Ectodermal cell (in vitro differentiated cells): Measurements from ENCODE around the gene NEK9.

Experiments used
- H3K27ac ChIP-seq: 2 replicates; pipeline ENCODE4 v1.7.0; 2013; ENCODE audit warnings: mild to moderate bottlenecking, low read depth, low read length; ENCODE audit not compliant: insufficient read depth, poor library complexity, severe bottlenecking
- H3K27me3 ChIP-seq: 2 replicates; pipeline ENCODE4 v1.7.0; 2013; ENCODE audit warnings: mild to moderate bottlenecking, low read length; ENCODE audit not compliant: insufficient read depth, control insufficient read depth, poor library complexity, severe bottlenecking
- H3K36me3 ChIP-seq: one replicate; pipeline ENCODE4 v1.7.0; 2013; ENCODE audit warnings: low read length; ENCODE audit not compliant: control insufficient read depth, insufficient read depth
- H3K4me1 ChIP-seq: one replicate; pipeline ENCODE4 v1.7.0; 2013; ENCODE audit warnings: low read length; ENCODE audit not compliant: control insufficient read depth, insufficient read depth
- H3K4me3 ChIP-seq: 2 replicates; pipeline ENCODE4 v1.7.0; 2013; ENCODE audit warnings: low read depth, low read length, control low read depth; ENCODE audit not compliant: insufficient read depth
- H3K9me3 ChIP-seq: 2 replicates; pipeline ENCODE4 v1.7.0; 2013; ENCODE audit warnings: mild to moderate bottlenecking, low read length, moderate library complexity; ENCODE audit not compliant: control insufficient read depth
- WGBS, 2 experiments: methylation state at CpG; one replicate each; pipeline ENCODE4 v1.1.7; 2013; ENCODE audit warnings: missing lambda C conversion rate in 2 of 2; 5-methylcytosine and 5-hydroxymethylcytosine counted together

Gene NEK9

GRCh38 chr14:75119056-75119455 is 7.8 kb downstream of the NEK9 start:
- H3K27ac ChIP-seq: no peak overlapping the region
- no peaks in the 10 kb centered on the region for H3K9me3 ChIP-seq
- H3K27me3 ChIP-seq: no peaks in the 10 kb centered on the region
- H3K36me3 ChIP-seq: peaks cover 27% of the 10 kb centered on the region
- 91 to 92% methylated on average over 2 of the region's 2 CpGs for WGBS, 2 experiments
- H3K4me3 ChIP-seq: no peak overlapping the region
- no peaks in the 10 kb centered on the region for H3K4me1 ChIP-seq

GRCh38 chr14:75113932-75114539 is 12.8 kb downstream of the NEK9 start:
- peaks cover 50% of the 10 kb centered on the region for H3K36me3 ChIP-seq
- H3K9me3 ChIP-seq: no peaks in the 10 kb centered on the region
- no peaks in the 10 kb centered on the region for H3K4me1 ChIP-seq
- whole genome bisulfite sequencing, 2 experiments: 93% methylated on average over 5 of the region's 5 CpGs
- no peak overlapping the region for H3K4me3 ChIP-seq
- no peaks in the 10 kb centered on the region for H3K27me3 ChIP-seq
- no peak overlapping the region for H3K27ac ChIP-seq

- H3K27ac ChIP-seq: no peak overlapping the region
- WGBS, 2 experiments: 81 to 97% methylated on average over 2 of the region's 2 CpGs
- H3K4me1 ChIP-seq: no peaks in the 10 kb centered on the region
- no peaks in the 10 kb centered on the region for H3K9me3 ChIP-seq
- no peak overlapping the region for H3K4me3 ChIP-seq
- peaks cover 53% of the 10 kb centered on the region for H3K36me3 ChIP-seq
- H3K27me3 ChIP-seq: no peaks in the 10 kb centered on the region
These were observed 17.0 kb downstream of the NEK9 start for GRCh38 chr14:75109877-75110276.

- WGBS, 2 experiments: 92 to 94% methylated on average over 3 of the region's 3 CpGs
- H3K27me3 ChIP-seq: no peaks in the 10 kb centered on the region
- no peak overlapping the region for H3K27ac ChIP-seq
- no peaks in the 10 kb centered on the region for H3K4me1 ChIP-seq
- no peaks in the 10 kb centered on the region for H3K9me3 ChIP-seq
- peaks cover 56% of the 10 kb centered on the region for H3K36me3 ChIP-seq
- no peak overlapping the region for H3K4me3 ChIP-seq
These were observed 19.7 kb downstream of the NEK9 start for GRCh38 chr14:75107186-75107585.

GRCh38 chr14:75101491-75101890 is 25.4 kb downstream of the NEK9 start:
- Histone ChIP-seq H3K4me1 (no peaks in the 10 kb centered on the region), H3K36me3 (peaks cover 48% of the 10 kb centered on the region), H3K9me3 (no peaks in the 10 kb centered on the region), H3K27me3 (no peaks in the 10 kb centered on the region), H3K4me3 (no peak overlapping the region), H3K27ac (no peak overlapping the region)
- WGBS, 2 experiments: 89 to 91% methylated on average over 3 of the region's 4 CpGs

- no peaks in the 10 kb centered on the region for H3K9me3 ChIP-seq
- no peaks in the 10 kb centered on the region for H3K4me1 ChIP-seq
- 88 to 91% methylated on average over 1 of the region's 1 CpG for WGBS, 2 experiments
- H3K36me3 ChIP-seq: peaks cover 50% of the 10 kb centered on the region
- H3K4me3 ChIP-seq: no peak overlapping the region
- no peak overlapping the region for H3K27ac ChIP-seq
- no peaks in the 10 kb centered on the region for H3K27me3 ChIP-seq
These were observed 28.2 kb downstream of the NEK9 start for GRCh38 chr14:75098682-75099081.

- H3K36me3 ChIP-seq: peaks cover 49% of the 10 kb centered on the region
These were observed 28.6 kb downstream of the NEK9 start for GRCh38 chr14:75098212-75098611.

GRCh38 chr14:75096959-75097358 is 29.9 kb downstream of the NEK9 start:
- no peaks in the 10 kb centered on the region for H3K4me1 ChIP-seq
- H3K4me3 ChIP-seq: no peak overlapping the region
- H3K27ac ChIP-seq: no peak overlapping the region
- peaks cover 41% of the 10 kb centered on the region for H3K36me3 ChIP-seq
- no peaks in the 10 kb centered on the region for H3K27me3 ChIP-seq
- 95 to 96% methylated on average over 6 of the region's 6 CpGs for WGBS, 2 experiments
- H3K9me3 ChIP-seq: no peaks in the 10 kb centered on the region

More at GRCh38 chr14:75098212-75098611, 28.6 kb downstream of the NEK9 start:
- no peak overlapping the region for H3K27ac ChIP-seq
- H3K4me3 ChIP-seq: no peak overlapping the region
- H3K27me3 ChIP-seq: no peaks in the 10 kb centered on the region
- H3K9me3 ChIP-seq: no peaks in the 10 kb centered on the region
- H3K4me1 ChIP-seq: no peaks in the 10 kb centered on the region

- Histone ChIP-seq H3K4me1 (no peaks in the 10 kb centered on the region), H3K27me3 (no peaks in the 10 kb centered on the region), H3K9me3 (no peaks in the 10 kb centered on the region), H3K27ac (no peak overlapping the region), H3K4me3 (no peak overlapping the region), H3K36me3 (peaks cover 38% of the 10 kb centered on the region)
- 93 to 95% methylated on average over 4 of the region's 4 CpGs for WGBS, 2 experiments
These were observed 31.2 kb downstream of the NEK9 start for GRCh38 chr14:75095690-75096089.

GRCh38 chr14:75094896-75095295 is 32.0 kb downstream of the NEK9 start:
- H3K36me3 ChIP-seq: peaks cover 33% of the 10 kb centered on the region
- no peak overlapping the region for H3K27ac ChIP-seq
- no peaks in the 10 kb centered on the region for H3K9me3 ChIP-seq
- WGBS, 2 experiments: 94 to 100% methylated on average over 3 of the region's 3 CpGs
- H3K4me1 ChIP-seq: no peaks in the 10 kb centered on the region
- no peak overlapping the region for H3K4me3 ChIP-seq
- H3K27me3 ChIP-seq: no peaks in the 10 kb centered on the region

- Histone ChIP-seq H3K4me1 (no peaks in the 10 kb centered on the region), H3K27ac (no peak overlapping the region), H3K27me3 (no peaks in the 10 kb centered on the region), H3K36me3 (peaks cover 33% of the 10 kb centered on the region), H3K4me3 (no peak overlapping the region), H3K9me3 (no peaks in the 10 kb centered on the region)
- WGBS, 2 experiments: 32 to 48% methylated on average over 2 of the region's 2 CpGs
These were observed 34.1 kb downstream of the NEK9 start for GRCh38 chr14:75092698-75093097.
